GM10248 (cell line): Measurements from ENCODE around the gene PPP2R2C.

Experiments used
- CTCF ChIA-PET: fragments of 300-600 bp; sonication (Branson Sonifier 250); formaldehyde crosslinking; extraction: SDS; loops from one replicate; lab custom pipeline; 2021; ENCODE audit warnings: antibody characterized with exemption; lab: Yijun Ruan, JAX
- POLR2A ChIA-PET: fragments of 350-650 bp; sonication (Branson Sonifier 250); formaldehyde crosslinking; extraction: SDS; loops from one replicate; lab custom pipeline; 2020; ENCODE audit warnings: antibody characterized with exemption; lab: Yijun Ruan, JAX
- DNase-seq: peaks from one replicate; pipeline ENCODE4 v3.0.0; 2012; ENCODE audit errors: extremely low spot score
- TF ChIP-seq, protein P1 (sequence below): IDR thresholded peaks from 2 replicates; pipeline ENCODE4 v1.5.1; 2012; ENCODE audit warnings: mild to moderate bottlenecking, low read depth; ENCODE audit errors: extremely low read depth, missing control alignments, control extremely low read depth

The PPP2R2C gene

GRCh38 chr4:6293661-6294060 lies 178.8 kb downstream of the PPP2R2C start:
- CTCF ChIA-PET: interaction anchor here (1.5 kb wide), 1 partner anchor 43 kb away, joined by 6 read pairs; no protein-coding TSS in a partner anchor
- TF ChIP-seq, protein P1, sequence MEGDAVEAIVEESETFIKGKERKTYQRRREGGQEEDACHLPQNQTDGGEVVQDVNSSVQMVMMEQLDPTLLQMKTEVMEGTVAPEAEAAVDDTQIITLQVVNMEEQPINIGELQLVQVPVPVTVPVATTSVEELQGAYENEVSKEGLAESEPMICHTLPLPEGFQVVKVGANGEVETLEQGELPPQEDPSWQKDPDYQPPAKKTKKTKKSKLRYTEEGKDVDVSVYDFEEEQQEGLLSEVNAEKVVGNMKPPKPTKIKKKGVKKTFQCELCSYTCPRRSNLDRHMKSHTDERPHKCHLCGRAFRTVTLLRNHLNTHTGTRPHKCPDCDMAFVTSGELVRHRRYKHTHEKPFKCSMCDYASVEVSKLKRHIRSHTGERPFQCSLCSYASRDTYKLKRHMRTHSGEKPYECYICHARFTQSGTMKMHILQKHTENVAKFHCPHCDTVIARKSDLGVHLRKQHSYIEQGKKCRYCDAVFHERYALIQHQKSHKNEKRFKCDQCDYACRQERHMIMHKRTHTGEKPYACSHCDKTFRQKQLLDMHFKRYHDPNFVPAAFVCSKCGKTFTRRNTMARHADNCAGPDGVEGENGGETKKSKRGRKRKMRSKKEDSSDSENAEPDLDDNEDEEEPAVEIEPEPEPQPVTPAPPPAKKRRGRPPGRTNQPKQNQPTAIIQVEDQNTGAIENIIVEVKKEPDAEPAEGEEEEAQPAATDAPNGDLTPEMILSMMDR: no peak
- POLR2A ChIA-PET: no interaction called here
- no peak for DNase-seq

DNA sequence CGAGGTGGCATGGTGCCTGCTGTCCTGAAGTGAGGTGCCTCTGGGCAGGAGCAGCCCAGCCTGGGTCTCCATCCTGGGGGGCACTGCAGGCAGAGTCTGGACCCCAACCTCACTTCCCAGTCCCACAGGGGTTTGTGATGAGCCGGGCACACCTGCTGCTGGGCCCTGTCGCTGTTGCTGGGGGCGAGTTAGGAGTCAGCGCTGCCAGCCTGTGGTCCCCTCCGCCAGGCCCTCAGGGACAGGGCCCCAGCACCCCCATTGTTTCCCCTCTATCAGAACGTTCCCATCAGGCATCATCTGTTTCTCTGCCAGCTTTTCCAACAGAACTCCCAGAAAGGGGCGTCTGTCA lies 179.3 kb downstream of the PPP2R2C start:
- ChIA-PET CTCF (no interaction called here), POLR2A (no interaction called here)
- DNase-seq: no peak
- TF ChIP-seq, protein P1: no peak

- no peak for DNase-seq
- TF ChIP-seq, protein P1: no peak
- ChIA-PET POLR2A (no interaction called here), CTCF (no interaction called here)
These were observed 179.9 kb downstream of the PPP2R2C start for GRCh38 chr4:6292376-6293096.

DNA sequence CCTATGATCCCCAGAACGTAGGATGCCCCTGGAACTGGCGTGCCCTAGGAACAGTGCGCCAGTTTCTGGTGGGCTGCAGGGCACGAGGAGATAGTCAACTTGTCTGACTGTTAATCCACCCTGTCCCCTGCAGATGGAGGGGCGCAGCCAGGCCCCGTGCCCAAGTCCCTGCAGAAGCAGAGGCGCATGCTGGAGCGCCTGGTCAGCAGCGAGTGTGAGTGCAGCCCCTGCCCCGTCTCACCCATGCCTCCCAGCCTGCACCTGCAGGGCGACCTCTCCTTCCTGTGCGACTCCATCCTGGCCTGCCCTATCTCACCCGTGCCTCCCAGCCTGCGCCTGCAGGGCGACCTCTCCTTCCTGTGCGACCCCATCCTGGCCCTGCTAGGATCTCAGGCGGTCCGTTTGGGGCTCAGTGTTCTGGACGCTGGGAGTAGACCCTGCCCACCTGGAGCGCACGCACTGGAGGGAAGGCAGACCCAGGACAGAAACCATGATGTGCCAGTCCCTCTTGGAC lies 180.6 kb downstream of the PPP2R2C start:
- CTCF ChIA-PET: interaction anchor here (0.7 kb wide), 1 partner anchor 35 kb away, joined by 3 read pairs; no protein-coding TSS in a partner anchor
- no peak for DNase-seq
- POLR2A ChIA-PET: no interaction called here

GRCh38 chr4:6290769-6291547 lies 181.5 kb downstream of the PPP2R2C start:
- TF ChIP-seq, protein P1: no peak
- POLR2A ChIA-PET: no interaction called here
- DNase-seq: no peak
- CTCF ChIA-PET: interaction anchor here (0.7 to 1.6 kb wide), 2 partner anchors 36 to 41 kb away, joined by 3 to 7 read pairs; no protein-coding TSS in a partner anchor

More for the DNA sequence above, 180.6 kb downstream of the PPP2R2C start:
- TF ChIP-seq, protein P1: no peak

DNA sequence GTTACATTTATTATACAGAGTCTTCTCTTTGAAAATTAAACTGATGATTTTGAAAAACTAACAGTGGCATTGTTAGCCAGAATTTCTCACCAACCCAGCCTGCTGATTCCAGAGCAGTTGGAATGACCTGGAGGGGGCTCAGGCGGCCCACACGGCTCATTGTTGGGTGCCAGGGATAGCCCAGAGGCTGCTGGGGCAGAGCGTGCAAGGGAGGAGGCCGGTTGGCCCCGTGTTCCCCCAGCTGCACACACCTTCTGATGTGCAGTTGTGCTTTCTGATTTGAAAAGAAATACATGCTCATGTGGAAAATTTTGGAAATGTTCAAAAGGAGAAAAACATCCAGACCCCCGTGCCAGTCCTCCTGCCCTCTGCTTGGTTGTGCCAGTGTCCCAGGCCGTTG lies 182.2 kb downstream of the PPP2R2C start:
- ChIA-PET POLR2A (no interaction called here), CTCF (interaction anchor here (1.6 kb wide), 1 partner anchor 41 kb away, joined by 7 read pairs; no protein-coding TSS in a partner anchor)
- DNase-seq: no peak
- TF ChIP-seq, protein P1: no peak
